CD4-positive, alpha-beta T cell treated with Interleukin-2 at 100 ng/mL for 4 hours (primary cell): ENCODE measurements around the gene SLIT2.

ENCODE experiments used
- DNase-seq: peaks from one replicate; pipeline ENCODE4 v3.0.0-alpha.2; 2020; ENCODE audit warnings: low spot score

Gene SLIT2, protein sequence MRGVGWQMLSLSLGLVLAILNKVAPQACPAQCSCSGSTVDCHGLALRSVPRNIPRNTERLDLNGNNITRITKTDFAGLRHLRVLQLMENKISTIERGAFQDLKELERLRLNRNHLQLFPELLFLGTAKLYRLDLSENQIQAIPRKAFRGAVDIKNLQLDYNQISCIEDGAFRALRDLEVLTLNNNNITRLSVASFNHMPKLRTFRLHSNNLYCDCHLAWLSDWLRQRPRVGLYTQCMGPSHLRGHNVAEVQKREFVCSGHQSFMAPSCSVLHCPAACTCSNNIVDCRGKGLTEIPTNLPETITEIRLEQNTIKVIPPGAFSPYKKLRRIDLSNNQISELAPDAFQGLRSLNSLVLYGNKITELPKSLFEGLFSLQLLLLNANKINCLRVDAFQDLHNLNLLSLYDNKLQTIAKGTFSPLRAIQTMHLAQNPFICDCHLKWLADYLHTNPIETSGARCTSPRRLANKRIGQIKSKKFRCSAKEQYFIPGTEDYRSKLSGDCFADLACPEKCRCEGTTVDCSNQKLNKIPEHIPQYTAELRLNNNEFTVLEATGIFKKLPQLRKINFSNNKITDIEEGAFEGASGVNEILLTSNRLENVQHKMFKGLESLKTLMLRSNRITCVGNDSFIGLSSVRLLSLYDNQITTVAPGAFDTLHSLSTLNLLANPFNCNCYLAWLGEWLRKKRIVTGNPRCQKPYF (N-terminal part only)

DNA sequence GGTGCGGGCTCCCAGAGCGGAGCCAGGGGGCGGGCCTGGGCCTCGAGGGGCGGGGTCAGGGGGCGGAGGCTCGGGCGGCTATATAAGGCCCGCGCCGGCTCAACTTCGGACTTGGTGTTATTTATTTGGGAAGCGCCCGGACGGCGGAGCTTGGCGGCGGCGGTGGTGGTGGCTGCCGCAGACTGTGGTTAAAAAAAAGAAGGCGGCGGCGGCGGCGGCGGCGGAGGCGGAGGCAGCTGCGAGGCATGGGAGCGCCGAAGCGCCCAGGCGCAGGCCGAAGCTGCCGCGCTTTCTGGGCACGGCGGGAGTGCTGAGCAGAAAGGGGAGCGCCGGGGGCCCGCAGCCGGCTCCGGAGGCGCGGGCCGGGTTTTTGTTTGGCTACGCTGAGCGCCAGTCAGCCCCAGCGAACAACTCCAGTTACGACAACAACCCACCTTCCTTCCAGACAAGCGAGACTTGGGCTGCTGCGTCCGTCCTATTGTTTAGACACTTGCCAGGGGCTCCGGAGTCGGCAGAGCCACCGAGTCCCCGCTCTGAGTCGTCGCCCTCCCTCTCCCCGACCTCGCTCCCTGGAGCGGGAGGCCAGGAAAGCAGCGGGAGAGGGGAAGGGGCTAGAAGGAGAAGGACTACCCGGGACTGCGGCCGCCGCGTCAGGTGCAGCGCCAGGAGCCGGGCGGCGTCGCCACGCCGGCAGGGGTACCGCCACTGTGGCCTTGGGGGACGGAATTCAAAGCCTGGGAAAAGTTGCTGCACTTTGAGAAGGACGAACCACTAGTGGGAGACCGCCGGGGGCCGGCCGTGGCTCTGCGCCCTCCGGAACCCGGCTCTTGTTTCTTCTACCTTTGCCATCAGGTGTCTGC lies at the start of gene SLIT2:
TSS of gene SLIT2 (plus strand) at position 110 of the 860 bp plus-strand sequence. CDS start 1,911 bp downstream, outside the sequence.
- DNase-seq, result no peak

DNA sequence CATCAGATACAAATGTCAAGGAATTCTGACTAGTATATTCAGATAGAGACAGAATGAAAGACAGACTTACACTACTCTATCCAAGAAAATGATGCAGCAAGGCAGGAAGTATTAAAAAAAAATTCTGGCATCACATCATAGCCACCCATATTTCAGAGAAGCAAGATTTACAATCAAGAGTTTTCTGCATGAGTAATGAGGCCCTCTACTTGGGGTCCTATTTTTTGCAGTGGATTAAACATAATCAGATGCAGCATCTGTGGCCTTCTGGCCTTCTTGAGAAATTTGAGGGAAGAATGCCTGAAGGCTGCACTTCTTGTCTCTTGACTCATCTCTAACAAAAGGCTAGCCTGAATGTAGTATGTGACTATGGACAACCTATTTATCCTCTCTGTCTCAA lies 48.2 kb upstream of the SLIT2 start:
- DNase-seq, result no peak

GRCh38 chr4:20217521-20217920 lies 34.2 kb upstream of the SLIT2 start:
- DNase-seq, result no peak

GRCh38 chr4:20217951-20218350 lies 33.8 kb upstream of the SLIT2 start:
- no peak for DNase-seq

GRCh38 chr4:20219521-20219920 lies 32.2 kb upstream of the SLIT2 start:
- no peak for DNase-seq

GRCh38 chr4:20237894-20238537 lies 13.7 kb upstream of the SLIT2 start:
- DNase-seq, result no peak

DNA sequence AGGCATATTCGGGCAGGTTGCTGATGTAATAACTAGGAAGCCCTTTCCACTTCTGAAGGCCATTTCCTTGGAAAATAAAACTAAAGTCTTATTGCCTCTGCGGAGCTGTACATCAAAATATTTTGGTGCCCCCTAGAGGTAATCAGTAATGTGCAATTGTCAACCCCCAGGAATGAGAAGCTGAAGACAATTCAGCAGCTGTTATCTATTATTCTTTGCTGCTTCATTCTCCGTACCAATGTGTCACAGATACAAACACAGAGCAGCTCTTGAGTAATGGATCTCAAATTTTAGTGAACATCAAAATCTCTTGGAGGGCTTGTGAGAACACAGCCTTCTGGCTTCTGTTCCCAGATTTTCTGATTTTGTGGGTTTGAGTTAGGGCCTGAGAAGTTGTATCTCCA lies 3.5 kb upstream of the SLIT2 start:
- no peak for DNase-seq

DNA sequence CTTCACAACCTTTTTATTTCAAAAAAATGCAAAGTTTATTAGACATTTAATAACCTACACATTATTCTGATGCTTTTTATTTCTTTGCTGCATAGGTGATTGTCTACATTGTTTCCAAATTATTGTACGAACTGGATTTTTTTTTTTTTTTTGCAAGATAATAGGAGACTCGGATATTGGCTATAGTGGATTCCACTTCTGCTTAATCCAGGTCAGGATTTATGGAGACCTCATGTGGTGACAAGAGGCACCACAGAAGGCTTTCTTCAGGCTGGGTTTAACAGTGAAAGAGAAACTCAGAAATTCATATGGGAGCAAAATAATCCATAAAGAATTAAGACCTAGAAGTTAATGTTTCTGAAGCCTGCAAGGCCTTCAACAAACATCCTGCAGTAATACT lies 2.4 kb upstream of the SLIT2 start:
- no peak for DNase-seq

DNA sequence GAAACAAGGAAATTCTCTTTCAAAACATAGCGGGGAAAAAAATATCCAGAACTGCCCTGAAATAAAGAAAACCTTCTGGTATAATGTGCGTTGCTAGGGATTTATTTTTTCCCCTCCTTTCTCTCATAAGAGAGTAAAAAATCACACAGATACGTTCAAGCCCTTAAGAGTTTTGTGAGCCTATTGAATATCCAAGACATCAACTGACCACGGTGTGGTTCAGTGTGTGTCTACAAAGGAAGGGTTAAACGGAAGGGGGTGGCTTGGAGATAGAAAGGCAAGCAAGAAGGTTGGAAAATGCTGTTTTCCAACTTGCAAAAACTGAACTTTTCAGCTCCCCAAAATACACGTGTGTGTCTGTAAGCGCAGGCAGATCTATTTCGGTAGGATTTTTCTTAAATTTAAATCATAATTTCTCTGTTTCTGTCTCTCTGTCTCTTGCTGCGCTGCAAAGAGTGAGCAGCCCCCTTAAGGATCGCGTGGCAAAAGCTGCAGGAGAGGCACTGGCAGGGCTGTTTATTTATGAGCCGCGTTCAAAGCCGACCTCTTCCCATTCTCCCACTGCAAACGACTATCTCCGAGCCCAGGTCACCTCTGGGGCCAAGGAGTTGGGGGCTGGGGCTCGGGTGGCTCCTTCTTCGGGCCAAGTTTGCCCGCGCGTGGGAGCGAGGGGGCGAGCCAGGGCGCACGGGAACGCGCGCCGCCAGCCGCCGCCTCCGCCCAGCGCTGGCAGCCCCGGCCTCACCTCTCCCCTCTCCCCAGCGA lies 492 bp upstream of the SLIT2 start:
- DNase-seq, result no peak

DNA sequence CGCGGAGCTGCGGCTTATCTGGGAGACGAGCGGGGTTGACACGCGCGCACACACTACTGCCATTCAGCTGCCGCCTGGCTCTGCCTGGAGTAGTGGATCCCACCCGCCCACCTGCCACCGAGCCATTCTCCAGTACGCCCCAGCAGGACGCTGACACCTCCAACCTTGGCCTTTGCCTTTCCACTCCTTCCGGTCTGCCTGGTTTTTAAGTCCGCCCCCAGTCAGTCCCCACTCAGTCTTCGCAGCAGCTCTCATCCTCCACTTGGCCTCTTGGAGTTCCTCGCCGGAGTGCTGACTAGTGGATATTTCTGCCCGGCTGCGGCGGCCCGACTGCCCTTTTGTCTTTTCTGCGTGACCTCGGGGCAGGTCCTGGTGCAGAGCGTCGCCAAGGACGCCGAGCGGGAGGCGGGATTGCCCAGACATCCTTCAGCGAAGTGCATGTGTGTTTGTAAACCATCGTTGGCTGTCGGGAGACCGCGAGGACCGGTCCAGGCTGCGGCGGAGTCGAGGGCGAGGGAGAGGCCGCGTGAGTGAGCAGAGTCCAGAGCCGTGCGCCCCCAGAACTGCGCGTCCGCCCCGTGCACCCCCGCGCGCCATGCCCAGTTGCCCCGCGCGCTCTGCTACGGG lies 1.1 kb downstream of the SLIT2 start:
- DNase-seq, result no peak

- no peak for DNase-seq
These were observed 1.6 kb downstream of the SLIT2 start for GRCh38 chr4:20253283-20253734.

GRCh38 chr4:20253735-20254409 lies 2.2 kb downstream of the SLIT2 start:
- DNase-seq, result no peak

DNA sequence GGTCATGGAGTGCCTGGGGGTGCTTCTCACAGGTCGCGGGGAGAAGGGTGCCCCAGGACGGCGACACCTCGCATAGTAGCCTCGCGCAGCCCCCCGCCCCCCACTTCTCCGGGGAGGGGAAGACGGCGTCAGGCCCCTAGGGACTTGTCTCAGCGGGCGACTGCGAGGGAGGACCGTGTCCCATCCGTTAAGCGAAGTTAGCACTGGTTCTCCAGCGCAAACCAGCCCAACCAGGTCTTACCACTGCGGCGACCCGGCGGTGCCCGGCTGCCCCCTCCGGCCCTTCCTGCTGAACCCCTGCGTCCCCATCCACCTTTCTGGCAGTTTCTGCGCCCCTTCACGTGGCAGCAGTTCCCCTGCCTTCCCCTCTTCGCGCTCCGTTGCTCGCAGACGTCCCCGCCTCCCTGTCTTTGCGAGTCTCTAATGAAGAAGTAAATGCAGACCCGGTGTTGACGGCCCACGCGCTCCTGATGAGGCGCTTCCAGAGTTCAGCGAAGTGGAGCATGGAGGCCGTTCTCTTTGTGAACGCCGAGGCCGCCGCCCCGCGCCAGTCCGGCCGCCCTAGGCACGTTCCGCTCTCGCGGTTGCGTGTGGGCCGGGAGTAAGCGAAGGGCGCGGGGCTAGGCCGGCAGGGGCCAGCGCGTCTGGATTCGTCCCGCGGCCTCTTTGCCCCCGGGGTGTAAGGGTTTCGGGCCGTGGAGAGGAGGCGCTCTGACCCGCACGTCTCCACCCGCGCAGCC lies 3.0 kb downstream of the SLIT2 start:
- DNase-seq, result no peak

DNA sequence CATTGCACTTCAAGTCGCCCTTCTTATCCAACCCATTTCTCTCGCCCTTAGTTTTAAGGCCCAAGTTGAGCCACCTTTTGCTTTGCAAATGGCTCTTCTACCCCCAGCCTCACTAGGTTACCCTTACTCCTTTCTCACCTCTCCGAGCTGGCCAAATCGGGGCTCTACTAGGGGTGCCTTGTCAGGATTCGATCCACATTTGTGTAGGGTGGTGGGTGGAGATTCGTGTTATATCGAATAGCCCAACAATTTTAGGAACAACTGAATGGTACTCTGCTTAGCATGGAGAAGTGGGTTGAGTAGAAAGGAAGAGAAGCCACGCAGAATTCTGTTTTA lies 3.5 kb downstream of the SLIT2 start:
- DNase-seq, result no peak

- no peak for DNase-seq
These were observed 4.1 kb downstream of the SLIT2 start for GRCh38 chr4:20255823-20256222.

- DNase-seq, result no peak
These were observed 4.7 kb downstream of the SLIT2 start for GRCh38 chr4:20256381-20256881.

DNA sequence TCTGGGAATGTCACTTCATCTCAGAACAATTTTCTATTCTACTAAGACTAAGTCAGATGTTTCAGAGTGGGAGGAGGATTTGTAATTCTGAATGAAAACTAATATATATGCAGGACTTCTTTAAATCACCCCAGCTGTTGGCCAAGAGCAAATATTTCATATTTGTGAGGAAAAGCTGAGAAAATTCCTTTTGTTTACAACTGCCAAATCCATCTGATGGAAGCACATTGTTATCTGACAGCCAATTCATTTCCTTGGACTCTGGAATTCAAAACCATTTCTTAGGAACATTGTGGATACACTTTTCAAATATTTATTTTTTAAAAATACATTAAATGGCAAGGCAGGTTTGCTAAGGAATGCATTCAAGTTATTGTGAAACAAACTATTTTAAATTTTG lies 8.0 kb downstream of the SLIT2 start:
- DNase-seq, result no peak

DNA sequence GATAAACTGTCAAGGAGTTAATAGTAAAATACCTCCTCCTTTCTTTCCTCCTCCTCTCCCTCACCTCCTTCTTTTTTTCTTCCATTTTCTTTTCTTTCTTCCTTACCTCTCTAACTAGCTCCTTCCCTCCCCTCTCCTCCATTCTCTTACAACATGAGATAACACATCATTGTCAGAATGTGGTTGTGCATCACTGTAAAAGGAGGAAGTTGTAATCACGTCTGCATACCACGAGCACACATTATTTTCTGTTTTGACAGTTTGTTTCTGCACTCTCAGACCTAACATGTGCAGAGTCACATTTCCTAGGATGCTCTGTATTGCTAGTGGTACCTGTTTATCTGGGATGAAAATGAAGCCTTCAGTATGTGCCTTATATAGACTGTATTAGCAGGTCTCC lies 9.1 kb downstream of the SLIT2 start:
- DNase-seq, result no peak

- DNase-seq, result no peak
These were observed 10.5 kb downstream of the SLIT2 start for GRCh38 chr4:20262221-20262620.
